Gastroesophageal sphincter (tissue), 4 donors: ENCODE data around the gene SHISA6. TPM values are rescaled to one million over a fixed set of nuclear protein-coding genes. Genes with fewer than 3 reads are reported as not detected.
A peak's percentile ranks its signal among the peaks of the same experiment; 100 is the strongest.

ENCODE experiments used
- ATAC-seq: fragments of 150-250 bp; one replicate; pipeline ENCODE4 v1.9.1; 2016; ENCODE audit warnings: mild to moderate bottlenecking, moderate library complexity
- H3K27ac ChIP-seq, 4 donors: fragments of 200-600 bp; sonication (generic) in 3 of 4; 1 replicate in 3 of 4; 2 replicates in 1 of 4; pipeline ENCODE4 v1.5.1; 2016 to 2019
- H3K27me3 ChIP-seq: fragments of 200-600 bp; sonication (generic); one replicate; pipeline ENCODE4 v1.5.1; 2019
- H3K36me3 ChIP-seq, 2 donors: fragments of 200-600 bp; sonication (generic); one replicate each; pipeline ENCODE4 v1.5.1; 2019; ENCODE audit warnings: control low read depth in 1 of 2
- H3K4me1 ChIP-seq, 3 donors: fragments of 200-600 bp; sonication (generic); 1 replicate in 2 of 3; 2 replicates in 1 of 3; pipeline ENCODE4 v1.5.1; 2016 to 2019; ENCODE audit warnings: control low read depth in 2 of 3
- H3K4me3 ChIP-seq, 2 donors: fragments of 200-600 bp; sonication (generic); one replicate each; pipeline ENCODE4 v1.5.1; 2019; ENCODE audit warnings: mild to moderate bottlenecking in 1 of 2, moderate library complexity in 1 of 2
- H3K9me3 ChIP-seq, 3 donors: fragments of 200-600 bp; sonication (generic); one replicate each; pipeline ENCODE4 v1.5.1; 2017 to 2019; ENCODE audit warnings: control low read depth in 2 of 3
- CTCF ChIP-seq, 4 experiments: fragments of 200-600 bp in 2 of 4; fragments of 450-650 bp in 2 of 4; sonication (generic) in 1 of 4; IDR thresholded peaks; one replicate each; pipeline ENCODE4 v1.5.1; 2017 to 2019; ENCODE audit warnings: antibody characterized with exemption in 4 of 4, mild to moderate bottlenecking in 2 of 4, moderate library complexity in 2 of 4
- EP300 ChIP-seq: sonication (generic); formaldehyde crosslinking; IDR thresholded peaks from one replicate; pipeline ENCODE4 v1.6.1; 2017; ENCODE audit warnings: antibody characterized with exemption, mild to moderate bottlenecking
- POLR2A ChIP-seq, 2 donors: fragments of 450-650 bp; IDR thresholded peaks; one replicate each; pipeline ENCODE4 v1.6.1; 2017; ENCODE audit warnings: antibody characterized with exemption in 2 of 2, mild to moderate bottlenecking in 2 of 2, moderate library complexity in 1 of 2
- POLR2AphosphoS5 ChIP-seq: sonication (generic); formaldehyde crosslinking; IDR thresholded peaks from one replicate; pipeline ENCODE4 v1.6.1; 2017; ENCODE audit warnings: antibody characterized with exemption
- WGBS, 2 donors: methylation state at CpG; one replicate each; pipeline ENCODE4 v1.1.5; 2018; ENCODE audit warnings: low coverage in 1 of 2; 5-methylcytosine and 5-hydroxymethylcytosine counted together
- total RNA-seq, 4 donors: library from RNA; depleted of rRNA; stranded (reverse); fragments of >200 nt; gene quantifications; one replicate each; pipeline ENCODE4 v1.1.0, GENCODE V29; 2016

SHISA6 gene
- total RNA-seq, 4 donors from 2014 or later = 0.31 to 1.5 (median 0.90) TPM

- 67 to 70% methylated on average over 3 to 8 of the region's 9 CpGs for WGBS, 2 donors
- H3K9me3 ChIP-seq = no peaks in the 10 kb centered on the region
- H3K27me3 ChIP-seq = no peaks in the 10 kb centered on the region
- peak; percentile 22 for ATAC-seq
- TF ChIP-seq EP300 (no peak), CTCF (IDR thresholded peaks at IDR 0.05) (no peak), POLR2A (IDR thresholded peaks at IDR 0.05) (no peak), POLR2AphosphoS5 (no peak)
- no peaks in the 10 kb centered on the region for H3K4me1 ChIP-seq
- no peak overlapping the region for H3K27ac ChIP-seq
- H3K36me3 ChIP-seq = no peaks in the 10 kb centered on the region
- H3K4me3 ChIP-seq = no peak overlapping the region
Observed at GRCh38 chr17:11302401-11303186, 61.6 kb downstream of the SHISA6 start.

- ATAC-seq = no peak
- H3K4me1 ChIP-seq = no peaks in the 10 kb centered on the region
- WGBS, 2 donors = 80 to 94% methylated on average over 5 to 10 of the region's 12 CpGs
- no peak for TF ChIP-seq CTCF (IDR thresholded peaks at IDR 0.05)
- no peak for TF ChIP-seq POLR2A (IDR thresholded peaks at IDR 0.05)
- TF ChIP-seq EP300 = no peak
- no peak for TF ChIP-seq POLR2AphosphoS5
- no peaks in the 10 kb centered on the region for H3K36me3 ChIP-seq
- H3K9me3 ChIP-seq = no peaks in the 10 kb centered on the region
- no peak overlapping the region for H3K27ac ChIP-seq
- no peak overlapping the region for H3K4me3 ChIP-seq
- H3K27me3 ChIP-seq = no peaks in the 10 kb centered on the region
Observed at GRCh38 chr17:11303773-11304394, 62.9 kb downstream of the SHISA6 start.

- Histone ChIP-seq H3K9me3 (no peaks in the 10 kb centered on the region), H3K4me1 (no peaks in the 10 kb centered on the region), H3K36me3 (no peaks in the 10 kb centered on the region), H3K27me3 (no peaks in the 10 kb centered on the region), H3K4me3 (no peak overlapping the region), H3K27ac (no peak overlapping the region)
- ATAC-seq = no peak
- TF ChIP-seq POLR2A (IDR thresholded peaks at IDR 0.05) (no peak), CTCF (IDR thresholded peaks at IDR 0.05) (no peak), EP300 (no peak), POLR2AphosphoS5 (no peak)
- WGBS, 2 donors = 5 to 51% methylated on average over 2 to 5 of the region's 7 CpGs
Observed at GRCh38 chr17:11304568-11304967, 63.6 kb downstream of the SHISA6 start.

GRCh38 chr17:11305524-11305923, 64.5 kb downstream of the SHISA6 start:
- H3K4me1 ChIP-seq = no peaks in the 10 kb centered on the region
- TF ChIP-seq EP300 (no peak), CTCF (IDR thresholded peaks at IDR 0.05) (no peak), POLR2A (IDR thresholded peaks at IDR 0.05) (no peak), POLR2AphosphoS5 (no peak)

GRCh38 chr17:11308531-11308930, 67.5 kb downstream of the SHISA6 start:
- no peaks in the 10 kb centered on the region for H3K36me3 ChIP-seq
- no peak overlapping the region for H3K4me3 ChIP-seq
- TF ChIP-seq POLR2A (IDR thresholded peaks at IDR 0.05) = no peak
- TF ChIP-seq POLR2AphosphoS5 = no peak
- TF ChIP-seq EP300 = no peak
- TF ChIP-seq CTCF (IDR thresholded peaks at IDR 0.05) = no peak
- H3K4me1 ChIP-seq = no peaks in the 10 kb centered on the region
- no peak overlapping the region for H3K27ac ChIP-seq
- 55 to 74% methylated on average over 7 of the region's 7 CpGs for WGBS, 2 donors
- no peak for ATAC-seq
- H3K27me3 ChIP-seq = no peaks in the 10 kb centered on the region
- no peaks in the 10 kb centered on the region for H3K9me3 ChIP-seq

More at GRCh38 chr17:11305524-11305923, 64.5 kb downstream of the SHISA6 start:
- Histone ChIP-seq H3K4me3 (no peak overlapping the region), H3K9me3 (no peaks in the 10 kb centered on the region), H3K27me3 (no peaks in the 10 kb centered on the region), H3K27ac (no peak overlapping the region), H3K36me3 (no peaks in the 10 kb centered on the region)
- ATAC-seq = no peak
- 94 to 96% methylated on average over 2 to 4 of the region's 9 CpGs for WGBS, 2 donors
